Kidney (tissue), 14 donors: Measurements from ENCODE around the gene DSCAM. TPM values are rescaled to one million over a fixed set of nuclear protein-coding genes. Genes with fewer than 3 reads are reported as not detected.

Experiments used
- DNase-seq, 5 donors: peaks; one replicate each; pipeline ENCODE4 v3.0.0-alpha.2; 2013 to 2020
- FAIRE-seq: peaks from 2 replicates; lab custom pipeline; 2012; peaks lifted over from hg19 to GRCh38; lab: Jason Lieb, UNC
- H3K27ac ChIP-seq, 2 donors: one replicate each; pipeline ENCODE4 v1.7.0; 2013; ENCODE audit warnings: low read depth in 2 of 2, low read length in 2 of 2, inconsistent platforms in 1 of 2
- H3K27me3 ChIP-seq: one replicate; pipeline ENCODE4 v1.7.1; 2013; ENCODE audit warnings: low read length, inconsistent platforms; ENCODE audit not compliant: control insufficient read depth, insufficient read depth
- H3K36me3 ChIP-seq, 3 donors: one replicate each; pipeline versions ENCODE4 v1.7.0 to v1.7.1; 2013; ENCODE audit warnings: low read length in 3 of 3, control low read depth in 1 of 3, inconsistent platforms in 1 of 3; ENCODE audit not compliant: insufficient read depth in 3 of 3, control insufficient read depth in 2 of 3
- H3K4me1 ChIP-seq, 3 donors: one replicate each; pipeline versions ENCODE4 v1.7.0 to v1.7.1; 2013; ENCODE audit warnings: low read length in 3 of 3, inconsistent platforms in 1 of 3, low read depth in 1 of 3; ENCODE audit not compliant: control insufficient read depth in 2 of 3, insufficient read depth in 2 of 3
- H3K4me3 ChIP-seq, 3 donors: one replicate each; pipeline versions ENCODE4 v1.7.0 to v1.8.1; 2013; ENCODE audit warnings: low read length in 3 of 3, control low read depth in 1 of 3, inconsistent platforms in 1 of 3
- H3K9ac ChIP-seq, 3 donors: one replicate each; pipeline versions ENCODE4 v1.7.0 to v1.7.1; 2013; ENCODE audit warnings: low read length in 3 of 3, control low read depth in 1 of 3, inconsistent platforms in 1 of 3
- H3K9me3 ChIP-seq, 3 donors: one replicate each; pipeline versions ENCODE4 v1.7.0 to v1.7.1; 2013; ENCODE audit warnings: low read length in 3 of 3, control low read depth in 1 of 3, inconsistent platforms in 1 of 3; ENCODE audit not compliant: control insufficient read depth in 2 of 3, insufficient read depth in 1 of 3
- intact Hi-C: fragments of 100-400 bp; cut with DNase I; formaldehyde crosslinking; loops from one replicate; pipeline ENCODE4 v1.11.1; 2022
- polyA plus RNA-seq: library from polyadenylated mRNA; stranded (reverse); fragments of 350-450 nt; fragmentation: Illumina TruSeq; extraction: RNeasy Lipid Tissue Mini Kit (QIAGEN cat#74804); gene quantifications from one replicate; pipeline ENCODE4 v1.2.3, GENCODE V29; 2014; ENCODE audit warnings: low read depth, low replicate concordance; ENCODE audit not compliant: insufficient read depth
- total RNA-seq: library from RNA; stranded (reverse); fragmentation: NEBNext Ultra II Directional; extraction: Animal tissue kit (Norgen Biotek cat#: 25700); gene quantifications from one replicate; pipeline ENCODE4 v1.2.1, GENCODE V29; 2021
- TF ChIP-seq, protein P1 (sequence below): IDR thresholded peaks from 3 replicates; pipeline ENCODE4 v1.5.1; 2012; ENCODE audit warnings: mild to moderate bottlenecking, moderate library complexity, borderline replicate concordance; ENCODE audit not compliant: insufficient read depth; ENCODE audit errors: extremely low read depth
- donor health status: control.
- donor health status: control.
- donor health status: control.
- donor health status: control.
- donor health status: control.
- donor health status: DM: yes; HTN: yes; CAD: no.
- donor health status: Normal renal cell carcinoma (clear cell type).

The DSCAM gene
- total and polyA plus RNA-seq, 2 donors from 2014 or later = not detected

DNA sequence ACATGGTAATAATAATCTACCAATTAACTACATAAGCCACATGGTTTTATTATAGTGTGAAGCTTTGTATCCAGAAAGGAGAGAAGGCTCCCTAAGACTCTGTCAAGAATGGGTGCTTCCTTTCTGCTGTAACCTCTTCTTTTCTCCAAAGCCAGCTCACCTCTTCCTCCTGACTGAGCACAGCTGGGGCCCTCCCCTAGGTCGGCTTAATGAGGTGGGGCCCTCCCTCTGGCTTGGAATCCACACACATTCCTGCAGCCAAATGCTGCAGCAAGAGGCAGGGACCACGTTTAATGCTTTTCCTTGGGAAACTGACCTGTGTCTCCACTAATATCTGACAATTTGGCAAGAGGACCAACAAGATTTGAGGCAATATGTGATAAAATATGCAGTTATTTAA lies 94.8 kb downstream of the DSCAM start:
- Histone ChIP-seq H3K9ac (no peak overlapping the region), H3K27ac (no peak overlapping the region), H3K9me3 (no peaks in the 10 kb centered on the region), H3K4me3 (no peak overlapping the region), H3K4me1 (no peaks in the 10 kb centered on the region), H3K36me3 (no peaks in the 10 kb centered on the region), H3K27me3 (no peaks in the 10 kb centered on the region)
- DNase-seq (peak in 4 of 5 donors; percentile 48 to 73 (median 70)), FAIRE-seq (no peak)
- intact Hi-C loops = no loop called here
- TF ChIP-seq, protein P1, sequence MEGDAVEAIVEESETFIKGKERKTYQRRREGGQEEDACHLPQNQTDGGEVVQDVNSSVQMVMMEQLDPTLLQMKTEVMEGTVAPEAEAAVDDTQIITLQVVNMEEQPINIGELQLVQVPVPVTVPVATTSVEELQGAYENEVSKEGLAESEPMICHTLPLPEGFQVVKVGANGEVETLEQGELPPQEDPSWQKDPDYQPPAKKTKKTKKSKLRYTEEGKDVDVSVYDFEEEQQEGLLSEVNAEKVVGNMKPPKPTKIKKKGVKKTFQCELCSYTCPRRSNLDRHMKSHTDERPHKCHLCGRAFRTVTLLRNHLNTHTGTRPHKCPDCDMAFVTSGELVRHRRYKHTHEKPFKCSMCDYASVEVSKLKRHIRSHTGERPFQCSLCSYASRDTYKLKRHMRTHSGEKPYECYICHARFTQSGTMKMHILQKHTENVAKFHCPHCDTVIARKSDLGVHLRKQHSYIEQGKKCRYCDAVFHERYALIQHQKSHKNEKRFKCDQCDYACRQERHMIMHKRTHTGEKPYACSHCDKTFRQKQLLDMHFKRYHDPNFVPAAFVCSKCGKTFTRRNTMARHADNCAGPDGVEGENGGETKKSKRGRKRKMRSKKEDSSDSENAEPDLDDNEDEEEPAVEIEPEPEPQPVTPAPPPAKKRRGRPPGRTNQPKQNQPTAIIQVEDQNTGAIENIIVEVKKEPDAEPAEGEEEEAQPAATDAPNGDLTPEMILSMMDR = no peak

DNA sequence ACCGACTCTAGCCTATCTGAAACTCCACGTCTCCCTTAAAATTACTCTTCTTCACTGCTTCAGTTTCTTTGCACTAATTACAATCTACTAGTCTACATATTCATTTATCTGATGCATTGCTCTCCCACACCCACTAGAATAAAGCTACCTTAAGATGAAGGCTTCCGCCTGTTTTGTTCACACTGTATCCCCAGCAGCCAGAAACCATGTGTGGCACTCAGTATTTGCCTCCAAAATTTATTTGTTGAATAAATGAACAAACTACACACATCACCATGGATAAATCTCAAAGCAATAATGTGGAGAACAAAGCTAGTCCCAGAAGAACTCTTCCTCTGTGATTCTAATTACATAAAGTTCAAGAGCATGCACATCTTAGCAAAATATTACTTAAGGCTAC lies 95.7 kb downstream of the DSCAM start:
- Histone ChIP-seq H3K36me3 (no peaks in the 10 kb centered on the region), H3K9me3 (no peaks in the 10 kb centered on the region), H3K4me1 (no peaks in the 10 kb centered on the region), H3K9ac (no peak overlapping the region), H3K27me3 (no peaks in the 10 kb centered on the region), H3K4me3 (no peak overlapping the region), H3K27ac (no peak overlapping the region)
- TF ChIP-seq, protein P1 = no peak
- FAIRE-seq (no peak), DNase-seq (no peak)
- intact Hi-C loops = no loop called here

DNA sequence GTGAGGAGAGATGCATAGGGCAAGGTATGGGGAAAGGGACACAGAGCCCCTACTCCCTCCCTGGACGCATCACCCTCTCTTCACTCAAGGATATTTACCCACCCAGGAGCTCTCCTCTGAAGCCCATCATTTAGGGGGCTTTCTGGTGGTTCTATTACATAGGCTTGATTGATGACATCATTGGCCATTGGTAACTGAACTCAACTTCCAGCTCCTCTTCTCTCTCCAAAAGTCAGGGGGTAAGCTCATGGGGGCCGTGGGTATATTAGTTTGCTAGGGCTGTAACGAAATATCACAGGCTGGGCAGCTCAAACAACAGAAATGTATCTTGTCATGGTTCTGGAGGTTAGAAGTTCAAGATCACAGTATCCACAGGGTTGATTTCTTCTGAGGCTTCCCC lies 110.8 kb downstream of the DSCAM start:
- Histone ChIP-seq H3K36me3 (no peaks in the 10 kb centered on the region), H3K27ac (no peak overlapping the region), H3K9ac (no peak overlapping the region), H3K4me3 (no peak overlapping the region), H3K4me1 (no peaks in the 10 kb centered on the region), H3K27me3 (no peaks in the 10 kb centered on the region), H3K9me3 (no peaks in the 10 kb centered on the region)
- TF ChIP-seq, protein P1 = no peak
- FAIRE-seq (no peak), DNase-seq (no peak)
- intact Hi-C loops = no loop called here

DNA sequence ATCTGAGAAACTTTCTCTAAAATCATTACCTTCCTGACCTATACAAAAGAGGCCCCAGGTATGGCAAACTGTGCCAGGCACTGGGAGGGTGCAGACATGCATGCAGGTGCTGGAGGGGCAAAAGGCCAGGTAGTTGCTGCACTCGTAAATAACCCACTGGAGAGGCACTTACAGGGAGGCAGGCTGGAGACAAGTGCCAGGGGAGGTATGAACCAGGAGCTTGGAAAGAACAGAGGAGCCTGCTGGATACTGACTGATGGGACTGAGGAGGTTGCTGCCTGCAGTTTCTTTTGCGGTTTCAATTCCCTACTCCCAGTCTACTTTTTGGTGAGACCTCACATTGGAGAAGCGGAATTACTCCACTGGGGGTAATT lies 113.9 kb downstream of the DSCAM start:
- Histone ChIP-seq H3K4me1 (no peaks in the 10 kb centered on the region), H3K9ac (no peak overlapping the region), H3K27ac (no peak overlapping the region), H3K36me3 (no peaks in the 10 kb centered on the region), H3K9me3 (no peaks in the 10 kb centered on the region), H3K27me3 (no peaks in the 10 kb centered on the region), H3K4me3 (no peak overlapping the region)
- DNase-seq = no peak
- no peak for FAIRE-seq
- intact Hi-C loops = no loop called here
- TF ChIP-seq, protein P1 = no peak
